Loucy (cell line): ENCODE results near the gene CLPTM1.

Experiments
- H2AFZ ChIP-seq: fragments of 200-600 bp; sonication (generic); 2 replicates; pipeline ENCODE4 v1.6.0; 2016; ENCODE audit warnings: antibody characterized with exemption, mild to moderate bottlenecking, low read length, moderate library complexity
- H3F3A ChIP-seq: fragments of 200-600 bp; 2 replicates; pipeline ENCODE4 v1.6.0; 2016; ENCODE audit warnings: antibody characterized with exemption, low read depth, mild to moderate bottlenecking
- H3K27me3 ChIP-seq: fragments of 200-600 bp; sonication (generic); 2 replicates; pipeline ENCODE4 v1.6.1; 2014; ENCODE audit warnings: low read length, mild to moderate bottlenecking; ENCODE audit not compliant: insufficient read depth, poor library complexity, severe bottlenecking
- H3K36me3 ChIP-seq: fragments of 200-600 bp; sonication (generic); 2 replicates; pipeline ENCODE4 v1.6.1; 2016; ENCODE audit warnings: low read length; ENCODE audit not compliant: insufficient read depth
- H3K4me1 ChIP-seq: fragments of 200-600 bp; sonication (generic); 2 replicates; pipeline ENCODE4 v1.5.1; 2014; ENCODE audit warnings: low read length, mild to moderate bottlenecking; ENCODE audit not compliant: insufficient read depth, poor library complexity, severe bottlenecking
- H3K4me2 ChIP-seq: fragments of 200-600 bp; sonication (generic); 2 replicates; pipeline ENCODE4 v1.6.0; 2014; ENCODE audit warnings: antibody characterized with exemption, low read length, low read depth, mild to moderate bottlenecking; ENCODE audit not compliant: poor library complexity, severe bottlenecking
- H3K4me3 ChIP-seq: fragments of 200-600 bp; sonication (generic); 2 replicates; pipeline ENCODE4 v1.5.1; 2014; ENCODE audit warnings: low read length, mild to moderate bottlenecking, mixed read lengths; ENCODE audit not compliant: poor library complexity, severe bottlenecking
- H3K79me2 ChIP-seq: fragments of 200-600 bp; sonication (generic); 2 replicates; pipeline ENCODE4 v1.6.1; 2014; ENCODE audit warnings: low read length; ENCODE audit not compliant: insufficient read depth
- H3K9ac ChIP-seq: fragments of 200-600 bp; sonication (generic); 2 replicates; pipeline ENCODE4 v1.6.0; 2014; ENCODE audit warnings: mild to moderate bottlenecking, low read depth, low read length, moderate library complexity; ENCODE audit not compliant: poor library complexity, severe bottlenecking
- H3K9me2 ChIP-seq: fragments of 200-600 bp; sonication (generic); replicated peaks from 2 replicates; pipeline ENCODE4 v1.6.1; 2016; ENCODE audit warnings: low read depth, low read length, mixed read lengths
- H3K9me3 ChIP-seq: fragments of 200-600 bp; sonication (generic); 2 replicates; pipeline ENCODE4 v1.6.1; 2014; ENCODE audit warnings: mild to moderate bottlenecking, antibody characterized with exemption, low read length, low read depth; ENCODE audit not compliant: insufficient read depth
- H4K20me1 ChIP-seq: fragments of 200-600 bp; sonication (generic); 2 replicates; pipeline ENCODE4 v1.6.0; 2014; ENCODE audit warnings: antibody characterized with exemption, low read length, mild to moderate bottlenecking; ENCODE audit not compliant: insufficient read depth, poor library complexity, severe bottlenecking
- CTCF ChIP-seq: fragments of 200-600 bp; sonication (generic); conservative IDR thresholded peaks from 2 replicates; pipeline ENCODE4 v1.5.1; 2014; ENCODE audit warnings: mild to moderate bottlenecking, antibody characterized with exemption, low read length
- EZH2phosphoT487 ChIP-seq: fragments of 200-600 bp; IDR thresholded peaks from 2 replicates; pipeline ENCODE4 v1.6.1; 2018; ENCODE audit warnings: antibody characterized with exemption, mild to moderate bottlenecking, moderate library complexity, borderline replicate concordance

The CLPTM1 gene

DNA sequence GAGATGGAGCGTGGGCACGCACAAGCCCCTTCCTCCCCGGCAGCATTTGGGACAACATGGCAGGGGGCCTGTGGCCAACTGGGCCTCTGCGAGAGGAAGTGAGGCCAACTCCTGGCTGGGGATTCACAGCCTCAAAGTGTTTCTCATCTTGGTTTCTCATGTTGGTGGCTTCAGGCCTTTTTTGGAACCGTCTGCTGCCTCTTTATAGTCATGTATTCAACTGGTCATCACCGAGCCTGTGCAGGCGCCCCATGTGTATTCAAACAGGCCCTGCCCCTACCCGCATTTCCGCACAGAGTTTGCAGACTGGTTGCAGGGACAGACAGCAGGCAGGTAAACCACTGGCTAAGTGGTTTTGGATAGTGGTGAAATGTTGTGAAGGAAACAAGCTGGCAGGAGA, 28.8 kb downstream of the CLPTM1 start:
- Histone ChIP-seq H3K4me2 (no peak overlapping the region), H3K36me3 (peaks cover 65% of the 10 kb centered on the region; the same call in 1 of the 2 replicates), H3K9me3 (no peaks in the 10 kb centered on the region), H3K9ac (no peak overlapping the region), H3K79me2 (no peaks in the 10 kb centered on the region), H3K4me3 (no peak overlapping the region), H3K9me2 (no peaks in the 10 kb centered on the region), H3F3A (no peaks in the 10 kb centered on the region), H3K27me3 (no peaks in the 10 kb centered on the region), H3K4me1 (no peaks in the 10 kb centered on the region), H2AFZ (no peak overlapping the region), H4K20me1 (no peaks in the 10 kb centered on the region)
- TF ChIP-seq CTCF = no peak
- TF ChIP-seq EZH2phosphoT487 = no peak

- Histone ChIP-seq H3K9me3 (no peaks in the 10 kb centered on the region), H3K27me3 (no peaks in the 10 kb centered on the region), H2AFZ (no peak overlapping the region), H4K20me1 (no peaks in the 10 kb centered on the region), H3K9ac (no peak overlapping the region), H3F3A (no peaks in the 10 kb centered on the region), H3K36me3 (peaks cover 66% of the 10 kb centered on the region; the same call in 1 of the 2 replicates), H3K4me2 (no peak overlapping the region), H3K79me2 (no peaks in the 10 kb centered on the region), H3K9me2 (no peaks in the 10 kb centered on the region), H3K4me1 (no peaks in the 10 kb centered on the region), H3K4me3 (no peak overlapping the region)
- TF ChIP-seq EZH2phosphoT487 (no peak), CTCF (no peak)
These were observed 30.3 kb downstream of the CLPTM1 start for GRCh38 chr19:44985445-44985844.

GRCh38 chr19:44986389-44986788, 31.2 kb downstream of the CLPTM1 start:
- Histone ChIP-seq H3K9me2 (no peaks in the 10 kb centered on the region), H3K27me3 (no peaks in the 10 kb centered on the region), H3K36me3 (peaks cover 68% of the 10 kb centered on the region; the same call in 1 of the 2 replicates), H3K9me3 (no peaks in the 10 kb centered on the region), H3K9ac (no peak overlapping the region), H3K4me1 (no peaks in the 10 kb centered on the region), H2AFZ (no peak overlapping the region), H4K20me1 (no peaks in the 10 kb centered on the region), H3K79me2 (no peaks in the 10 kb centered on the region), H3F3A (no peaks in the 10 kb centered on the region), H3K4me2 (no peak overlapping the region), H3K4me3 (no peak overlapping the region)
- TF ChIP-seq EZH2phosphoT487 (no peak), CTCF (no peak)
